BJ (cell line): ENCODE data around the gene CPEB3. TPM values are rescaled to one million over a fixed set of nuclear protein-coding genes. Genes with fewer than 3 reads are reported as not detected.

Experiments
- CTCF ChIA-PET: fragments of 350-600 bp; formaldehyde crosslinking; extraction: SDS; loops from one replicate; lab custom pipeline; 2021; ENCODE audit warnings: antibody characterized with exemption, inconsistent platforms; lab: Yijun Ruan, JAX
- POLR2A ChIA-PET: fragments of 300-600 bp; sonication (Branson Sonifier 250); formaldehyde crosslinking; extraction: SDS; loops from one replicate; lab custom pipeline; 2021; ENCODE audit warnings: antibody characterized with exemption; lab: Charles Lee
- DNase-seq: peaks from one replicate; pipeline ENCODE4 v3.0.0-alpha.2; 2011; ENCODE audit warnings: low read depth
- H3K27me3 ChIP-seq: 2 replicates; pipeline ENCODE4 v1.6.0; 2011; ENCODE audit warnings: low read length; ENCODE audit not compliant: control insufficient read depth, insufficient read depth
- H3K36me3 ChIP-seq: 2 replicates; pipeline ENCODE4 v1.5.1; 2011; ENCODE audit warnings: low read length; ENCODE audit not compliant: control insufficient read depth, insufficient read depth
- H3K4me3 ChIP-seq: 2 replicates; pipeline ENCODE4 v1.5.1; 2011; ENCODE audit warnings: low read depth, mild to moderate bottlenecking, control low read depth, low read length
- CTCF ChIP-seq: IDR thresholded peaks from 2 replicates; pipeline ENCODE4 v1.5.1; 2011; ENCODE audit warnings: low read depth, mild to moderate bottlenecking, control low read depth, inconsistent platforms, low read length, moderate library complexity; ENCODE audit not compliant: insufficient read depth
- polyA plus RNA-seq: library from polyadenylated mRNA; depleted of rRNA; stranded (reverse); fragments of >200 nt; gene quantifications from 2 replicates; pipeline ENCODE4 v1.2.3, GENCODE V29; 2011

CPEB3 gene
- polyA plus RNA-seq, 1 experiment, result 0.28 TPM

- ChIA-PET POLR2A (no interaction called here), CTCF (no interaction called here)
- no peak for TF ChIP-seq CTCF
- H3K4me3 ChIP-seq, result no peak overlapping the region
- DNase-seq, result no peak
- H3K36me3 ChIP-seq, result no peaks in the 10 kb centered on the region
- no peaks in the 10 kb centered on the region for H3K27me3 ChIP-seq
These were observed 88.3 kb downstream of the CPEB3 start for GRCh38 chr10:92202536-92202935.

- DNase-seq, result no peak
- CTCF ChIA-PET, result interaction anchor here (0.6 to 1.9 kb wide), 3 partner anchors 10 to 464 kb away, joined by 3 to 8 read pairs (median 3); no protein-coding TSS in a partner anchor
- no peak overlapping the region for H3K4me3 ChIP-seq
- no peak for TF ChIP-seq CTCF
- H3K27me3 ChIP-seq, result no peaks in the 10 kb centered on the region
- POLR2A ChIA-PET, result no interaction called here
- H3K36me3 ChIP-seq, result no peaks in the 10 kb centered on the region
These were observed 90.3 kb downstream of the CPEB3 start for GRCh38 chr10:92200564-92200963.

GRCh38 chr10:92187101-92187500 lies 103.8 kb downstream of the CPEB3 start:
- ChIA-PET CTCF (interaction anchor here (1.0 to 1.6 kb wide), 2 partner anchors 34 to 43 kb away, joined by 3 to 4 read pairs; no protein-coding TSS in a partner anchor), POLR2A (no interaction called here)
- TF ChIP-seq CTCF, result no peak
- no peaks in the 10 kb centered on the region for H3K27me3 ChIP-seq
- no peak for DNase-seq
- no peaks in the 10 kb centered on the region for H3K36me3 ChIP-seq
- H3K4me3 ChIP-seq, result no peak overlapping the region

- POLR2A ChIA-PET, result no interaction called here
- H3K4me3 ChIP-seq, result no peak overlapping the region
- no peak for TF ChIP-seq CTCF
- DNase-seq, result no peak
- H3K27me3 ChIP-seq, result no peaks in the 10 kb centered on the region
- CTCF ChIA-PET, result interaction anchor here (0.9 kb wide), 1 partner anchor 54 kb away, joined by 3 read pairs; no protein-coding TSS in a partner anchor
- H3K36me3 ChIP-seq, result no peaks in the 10 kb centered on the region
These were observed 105.9 kb downstream of the CPEB3 start for GRCh38 chr10:92184977-92185376.

- CTCF ChIA-PET, result no interaction called here
- TF ChIP-seq CTCF, result no peak
- Histone ChIP-seq H3K4me3 (no peak overlapping the region), H3K27me3 (no peaks in the 10 kb centered on the region), H3K36me3 (no peaks in the 10 kb centered on the region)
- DNase-seq, result no peak
- POLR2A ChIA-PET, result no interaction called here
These were observed 107.7 kb downstream of the CPEB3 start for GRCh38 chr10:92183199-92183598.
